Transverse colon (tissue), 4 donors: ENCODE measurements around the gene SLC35F3. TPM values are rescaled to one million over a fixed set of nuclear protein-coding genes. Genes with fewer than 3 reads are reported as not detected.

Experiments used
- DNase-seq: peaks from one replicate; pipeline ENCODE4 v3.0.0-alpha.2; 2019
- H3K27ac ChIP-seq, 4 donors: fragments of 200-600 bp; sonication (generic); 2 replicates each; pipeline ENCODE4 v1.5.1; 2016 to 2018; ENCODE audit warnings: inconsistent platforms in 4 of 4
- H3K27me3 ChIP-seq: fragments of 200-600 bp; sonication (generic); 2 replicates; pipeline ENCODE4 v1.5.1; 2017; ENCODE audit warnings: inconsistent platforms
- H3K36me3 ChIP-seq, 4 donors: fragments of 200-600 bp; sonication (generic); 2 replicates each; pipeline ENCODE4 v1.5.1; 2017 to 2019; ENCODE audit warnings: inconsistent platforms in 4 of 4
- H3K4me1 ChIP-seq, 4 donors: fragments of 200-600 bp; sonication (generic); 2 replicates each; pipeline ENCODE4 v1.5.1; 2017 to 2020; ENCODE audit warnings: inconsistent platforms in 4 of 4
- H3K4me3 ChIP-seq, 4 donors: fragments of 200-600 bp; sonication (generic); 1 replicate in 1 of 4; 2 replicates in 3 of 4; pipeline versions ENCODE4 v1.5.1 to v1.6.1; 2017 to 2019; ENCODE audit warnings: inconsistent platforms in 4 of 4
- H3K9me3 ChIP-seq, 2 donors: fragments of 200-600 bp; sonication (generic); 2 replicates each; pipeline ENCODE4 v1.5.1; 2017 to 2019; ENCODE audit warnings: inconsistent platforms in 2 of 2
- EP300 ChIP-seq: sonication (generic); formaldehyde crosslinking; IDR thresholded peaks from one replicate; pipeline ENCODE4 v1.6.1; 2017; ENCODE audit warnings: antibody characterized with exemption, low read depth
- POLR2A ChIP-seq: fragments of 450-650 bp; IDR thresholded peaks from one replicate; pipeline ENCODE4 v1.6.1; 2016; ENCODE audit warnings: antibody characterized with exemption, mild to moderate bottlenecking, moderate library complexity
- POLR2AphosphoS5 ChIP-seq, 3 donors: sonication (generic); formaldehyde crosslinking; IDR thresholded peaks; one replicate each; pipeline ENCODE4 v1.6.1; 2016; ENCODE audit warnings: antibody characterized with exemption in 3 of 3
- WGBS, 2 donors: methylation state at CpG; one replicate each; pipeline ENCODE4 v1.1.5; 2018; ENCODE audit warnings: low coverage in 1 of 2; 5-methylcytosine and 5-hydroxymethylcytosine counted together
- in situ Hi-C, 4 donors: fragments of 200-750 bp; cut with MboI; loops; one replicate each; pipeline versions ENCODE4 v1.15.0 to v1.15.1; 2017; ENCODE audit warnings: low sequenced_read_pairs in 3 of 4, low pct_ligation_motif_present in 1 of 4, low pct_unique_long_range_greater_than_20kb in 1 of 4
- intact Hi-C: fragments of 100-400 bp; cut with DNase I; formaldehyde crosslinking; loops from one replicate; pipeline ENCODE4 v1.15.1; 2023; ENCODE audit warnings: low total_unique reads
- total RNA-seq, 4 donors: library from RNA; depleted of rRNA; stranded (reverse); fragments of >200 nt; gene quantifications; one replicate each; pipeline ENCODE4 v1.1.0, GENCODE V29; 2016
- TF ChIP-seq, protein P1 (sequence below), 5 experiments: fragments of 200-600 bp in 3 of 5; fragments of 450-650 bp in 2 of 5; sonication (generic) in 3 of 5; IDR thresholded peaks; 1 replicate in 2 of 5; 2 replicates in 3 of 5; pipeline ENCODE4 v1.5.1; 2016 to 2017; ENCODE audit warnings: antibody characterized with exemption in 5 of 5, inconsistent platforms in 3 of 5, mild to moderate bottlenecking in 2 of 5, moderate library complexity in 1 of 5

SLC35F3 gene
- total RNA-seq, 4 donors from 2014 or later = not detected

DNA sequence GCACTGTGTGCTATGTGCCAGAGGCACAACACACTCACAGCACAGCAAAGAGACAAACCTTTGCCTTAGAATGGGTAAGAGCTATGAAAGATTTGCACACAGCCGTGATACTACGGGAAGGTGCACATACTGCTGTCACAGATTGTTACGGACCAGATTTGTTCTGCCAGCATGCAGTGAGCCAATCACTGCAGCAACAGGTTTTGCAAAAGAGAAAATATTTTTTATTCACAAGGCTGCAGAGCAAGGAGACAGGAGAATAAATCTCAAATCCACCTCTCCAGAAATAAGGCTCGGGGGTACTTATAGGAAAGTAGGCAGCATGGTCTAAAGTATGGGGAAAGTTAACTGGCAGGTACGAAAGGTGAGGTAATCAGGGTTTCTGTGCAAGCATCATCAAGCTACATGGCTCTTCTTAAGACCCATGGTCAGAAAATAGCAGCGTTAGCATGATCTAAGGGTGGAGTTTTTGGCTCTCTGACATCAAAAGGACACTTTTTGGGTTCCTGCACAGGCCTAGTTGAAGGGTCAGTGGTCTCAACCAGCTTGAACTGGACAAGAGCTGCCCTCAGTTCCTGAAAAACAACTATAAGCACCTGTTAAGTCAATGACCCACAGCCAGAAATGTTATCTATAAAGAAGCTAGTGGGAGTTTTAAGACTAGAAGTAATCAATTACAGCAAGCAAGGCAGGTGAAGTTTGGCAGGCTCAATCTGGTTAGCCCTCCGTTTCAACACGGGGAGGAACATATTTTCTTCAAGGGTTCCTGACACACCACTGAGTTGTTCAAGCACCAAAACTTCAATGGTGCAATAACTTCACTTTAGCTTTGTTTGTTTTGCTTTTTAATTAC is 186.0 kb downstream of the SLC35F3 start:
- no peak overlapping the region for H3K4me3 ChIP-seq
- intact Hi-C loops = no loop called here
- H3K9me3 ChIP-seq = no peaks in the 10 kb centered on the region
- H3K27me3 ChIP-seq = no peaks in the 10 kb centered on the region
- no peaks in the 10 kb centered on the region for H3K36me3 ChIP-seq
- no peak for DNase-seq
- TF ChIP-seq, protein P1, sequence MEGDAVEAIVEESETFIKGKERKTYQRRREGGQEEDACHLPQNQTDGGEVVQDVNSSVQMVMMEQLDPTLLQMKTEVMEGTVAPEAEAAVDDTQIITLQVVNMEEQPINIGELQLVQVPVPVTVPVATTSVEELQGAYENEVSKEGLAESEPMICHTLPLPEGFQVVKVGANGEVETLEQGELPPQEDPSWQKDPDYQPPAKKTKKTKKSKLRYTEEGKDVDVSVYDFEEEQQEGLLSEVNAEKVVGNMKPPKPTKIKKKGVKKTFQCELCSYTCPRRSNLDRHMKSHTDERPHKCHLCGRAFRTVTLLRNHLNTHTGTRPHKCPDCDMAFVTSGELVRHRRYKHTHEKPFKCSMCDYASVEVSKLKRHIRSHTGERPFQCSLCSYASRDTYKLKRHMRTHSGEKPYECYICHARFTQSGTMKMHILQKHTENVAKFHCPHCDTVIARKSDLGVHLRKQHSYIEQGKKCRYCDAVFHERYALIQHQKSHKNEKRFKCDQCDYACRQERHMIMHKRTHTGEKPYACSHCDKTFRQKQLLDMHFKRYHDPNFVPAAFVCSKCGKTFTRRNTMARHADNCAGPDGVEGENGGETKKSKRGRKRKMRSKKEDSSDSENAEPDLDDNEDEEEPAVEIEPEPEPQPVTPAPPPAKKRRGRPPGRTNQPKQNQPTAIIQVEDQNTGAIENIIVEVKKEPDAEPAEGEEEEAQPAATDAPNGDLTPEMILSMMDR (IDR thresholded peaks at IDR 0.05) = no peak
- TF ChIP-seq EP300 = no peak
- in situ Hi-C loops = no loop called here
- WGBS, 2 donors = 70 to 83% methylated on average over 6 to 8 of the region's 8 CpGs
- no peaks in the 10 kb centered on the region for H3K4me1 ChIP-seq
- H3K27ac ChIP-seq = no peak overlapping the region

DNA sequence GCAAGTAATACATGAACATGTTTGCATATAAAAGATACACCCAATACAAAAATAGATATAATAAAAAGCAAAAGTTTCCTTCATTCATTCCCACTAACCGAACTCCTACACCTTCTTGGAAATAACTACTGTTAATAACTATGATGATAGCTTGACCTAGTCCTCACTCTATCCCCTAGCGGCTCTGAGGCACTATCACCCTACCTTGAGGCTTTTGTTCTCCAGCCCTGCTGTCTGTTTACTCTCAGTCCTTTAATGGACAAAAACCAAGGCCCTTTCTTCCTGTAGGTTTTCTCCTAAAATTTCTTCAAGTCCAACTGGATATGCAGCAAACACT is 186.6 kb downstream of the SLC35F3 start:
- H3K27me3 ChIP-seq = no peaks in the 10 kb centered on the region

GRCh38 chr1:234091876-234092275 is 187.4 kb downstream of the SLC35F3 start:
- Histone ChIP-seq H3K4me3 (no peak overlapping the region), H3K27me3 (no peaks in the 10 kb centered on the region), H3K4me1 (no peaks in the 10 kb centered on the region), H3K27ac (no peak overlapping the region), H3K9me3 (no peaks in the 10 kb centered on the region), H3K36me3 (no peaks in the 10 kb centered on the region)
- 96% methylated on average over 2 of the region's 2 CpGs; no CpG with 5 or more reads in 1 of the 2 donors for whole genome bisulfite sequencing, 2 donors
- in situ Hi-C loops (no loop called here), intact Hi-C loops (no loop called here)
- TF ChIP-seq POLR2A = no peak
- TF ChIP-seq POLR2AphosphoS5 (IDR thresholded peaks at IDR 0.05) = no peak
- no peak for TF ChIP-seq EP300
- TF ChIP-seq, protein P1 (IDR thresholded peaks at IDR 0.05) = no peak
- no peak for DNase-seq

More for the DNA sequence above, 186.6 kb downstream of the SLC35F3 start:
- DNase-seq = no peak
- Histone ChIP-seq H3K36me3 (no peaks in the 10 kb centered on the region), H3K4me3 (no peak overlapping the region), H3K4me1 (no peaks in the 10 kb centered on the region), H3K27ac (no peak overlapping the region), H3K9me3 (no peaks in the 10 kb centered on the region)
- in situ Hi-C loops = no loop called here
- 77 to 88% methylated on average over 2 of the region's 2 CpGs for WGBS, 2 donors
- intact Hi-C loops = no loop called here
- TF ChIP-seq, protein P1 (IDR thresholded peaks at IDR 0.05) = no peak
- no peak for TF ChIP-seq EP300

DNA sequence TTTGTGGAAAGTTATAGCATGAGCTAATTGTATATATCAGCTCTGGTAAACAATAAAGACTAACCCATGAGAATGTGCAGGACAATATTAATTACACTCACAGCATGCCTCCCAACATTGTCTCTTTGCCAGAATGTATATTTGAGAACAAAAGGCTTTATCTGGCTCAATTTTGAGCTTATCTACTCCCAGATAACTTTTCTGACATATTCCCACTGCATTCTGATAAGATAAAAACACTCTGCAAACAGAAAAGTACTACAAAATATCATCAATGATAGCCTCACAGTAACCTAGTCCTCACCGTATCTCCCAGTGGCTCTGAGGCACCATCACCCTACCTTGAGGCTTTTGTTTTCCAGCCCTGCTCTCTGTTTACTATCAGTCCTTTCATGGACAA is 188.6 kb downstream of the SLC35F3 start:
- no peak for DNase-seq
- WGBS, 2 donors = 53 to 60% methylated on average over 1 of the region's 1 CpG
- H3K27ac ChIP-seq = no peak overlapping the region
- TF ChIP-seq, protein P1 (IDR thresholded peaks at IDR 0.05) = no peak
- TF ChIP-seq EP300 (no peak), POLR2A (no peak), POLR2AphosphoS5 (IDR thresholded peaks at IDR 0.05) (no peak)
- in situ Hi-C loops (no loop called here), intact Hi-C loops (no loop called here)
- no peaks in the 10 kb centered on the region for H3K4me1 ChIP-seq
- H3K9me3 ChIP-seq = no peaks in the 10 kb centered on the region
- no peaks in the 10 kb centered on the region for H3K27me3 ChIP-seq
- H3K4me3 ChIP-seq = no peak overlapping the region
- no peaks in the 10 kb centered on the region for H3K36me3 ChIP-seq
